ENCODE results near the gene SCYGR8.

DNA sequence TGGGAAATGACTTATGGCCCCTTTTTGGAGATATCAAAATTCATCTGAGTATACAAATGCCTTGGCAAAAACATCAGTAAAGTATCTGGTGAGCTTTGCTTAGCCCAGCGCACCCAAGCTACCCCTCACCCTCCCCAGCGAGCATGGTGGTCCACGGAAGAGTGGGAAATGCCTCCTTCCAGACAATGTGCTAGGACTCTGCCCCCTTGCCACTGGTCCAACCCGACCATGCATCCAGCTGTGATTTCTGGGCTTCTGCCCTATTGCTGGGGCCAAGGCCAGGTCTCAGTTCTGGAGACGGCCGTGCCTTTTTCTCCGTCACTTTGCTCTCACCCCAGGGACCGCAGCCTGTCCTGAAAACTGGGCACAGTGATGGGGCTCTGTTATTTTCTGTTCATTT, 36.1 kb downstream of the SCYGR8 start:
- no peak for TF ChIP-seq POLR2AphosphoS5 (IDR thresholded peaks at IDR 0.05)
- TF ChIP-seq, protein P1, sequence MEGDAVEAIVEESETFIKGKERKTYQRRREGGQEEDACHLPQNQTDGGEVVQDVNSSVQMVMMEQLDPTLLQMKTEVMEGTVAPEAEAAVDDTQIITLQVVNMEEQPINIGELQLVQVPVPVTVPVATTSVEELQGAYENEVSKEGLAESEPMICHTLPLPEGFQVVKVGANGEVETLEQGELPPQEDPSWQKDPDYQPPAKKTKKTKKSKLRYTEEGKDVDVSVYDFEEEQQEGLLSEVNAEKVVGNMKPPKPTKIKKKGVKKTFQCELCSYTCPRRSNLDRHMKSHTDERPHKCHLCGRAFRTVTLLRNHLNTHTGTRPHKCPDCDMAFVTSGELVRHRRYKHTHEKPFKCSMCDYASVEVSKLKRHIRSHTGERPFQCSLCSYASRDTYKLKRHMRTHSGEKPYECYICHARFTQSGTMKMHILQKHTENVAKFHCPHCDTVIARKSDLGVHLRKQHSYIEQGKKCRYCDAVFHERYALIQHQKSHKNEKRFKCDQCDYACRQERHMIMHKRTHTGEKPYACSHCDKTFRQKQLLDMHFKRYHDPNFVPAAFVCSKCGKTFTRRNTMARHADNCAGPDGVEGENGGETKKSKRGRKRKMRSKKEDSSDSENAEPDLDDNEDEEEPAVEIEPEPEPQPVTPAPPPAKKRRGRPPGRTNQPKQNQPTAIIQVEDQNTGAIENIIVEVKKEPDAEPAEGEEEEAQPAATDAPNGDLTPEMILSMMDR (IDR thresholded peaks at IDR 0.05) = no peak
